Progenitor cell of endocrine pancreas (in vitro differentiated cells): ENCODE results near the gene CFTR. TPM values are rescaled to one million over a fixed set of nuclear protein-coding genes. Genes with fewer than 3 reads are reported as not detected.
A peak's percentile ranks its signal among the peaks of the same experiment; 100 is the strongest.
"Not testable (repeated sequence)": the region's sequence is repeated elsewhere in the genome, so short reads cannot be mapped to it uniquely, and the experiment has no call there.

ENCODE experiments used
- DNase-seq: peaks from one replicate; pipeline ENCODE4 v3.0.0; 2021; ENCODE audit warnings: low spot score; ENCODE audit not compliant: unreplicated experiment
- H3K27ac Mint-ChIP-seq: 2 replicates; pipeline ENCODE4 v1.8.0; 2021; ENCODE audit warnings: mild to moderate bottlenecking, moderate library complexity, mixed read lengths
- H3K27me3 Mint-ChIP-seq: 2 replicates; pipeline ENCODE4 v1.8.0; 2021; ENCODE audit warnings: mixed read lengths
- H3K36me3 Mint-ChIP-seq: 2 replicates; pipeline ENCODE4 v1.8.0; 2022; ENCODE audit warnings: mixed read lengths; ENCODE audit not compliant: insufficient read depth
- H3K4me1 Mint-ChIP-seq: 2 replicates; pipeline ENCODE4 v1.8.0; 2021; ENCODE audit warnings: low read depth, mixed read lengths
- H3K4me3 Mint-ChIP-seq: 2 replicates; pipeline ENCODE4 v1.8.0; 2021; ENCODE audit warnings: low read depth, mild to moderate bottlenecking, moderate library complexity, mixed read lengths
- H3K9me3 Mint-ChIP-seq: 2 replicates; pipeline ENCODE4 v1.8.0; 2021; ENCODE audit warnings: low read depth, mixed read lengths
- total RNA-seq: library from RNA; stranded (reverse); gene quantifications from 2 replicates; pipeline ENCODE4 v1.2.1, GENCODE V29; 2021
- TF ChIP-seq, protein P1 (sequence below): fragments of 200-600 bp; sonication (generic); IDR thresholded peaks from one replicate; pipeline ENCODE4 v1.5.0; 2021; ENCODE audit warnings: antibody characterized with exemption, mild to moderate bottlenecking; ENCODE audit not compliant: unreplicated experiment

The CFTR gene
- total RNA-seq, 1 donor from 2014 or later = 6.6 TPM

DNA sequence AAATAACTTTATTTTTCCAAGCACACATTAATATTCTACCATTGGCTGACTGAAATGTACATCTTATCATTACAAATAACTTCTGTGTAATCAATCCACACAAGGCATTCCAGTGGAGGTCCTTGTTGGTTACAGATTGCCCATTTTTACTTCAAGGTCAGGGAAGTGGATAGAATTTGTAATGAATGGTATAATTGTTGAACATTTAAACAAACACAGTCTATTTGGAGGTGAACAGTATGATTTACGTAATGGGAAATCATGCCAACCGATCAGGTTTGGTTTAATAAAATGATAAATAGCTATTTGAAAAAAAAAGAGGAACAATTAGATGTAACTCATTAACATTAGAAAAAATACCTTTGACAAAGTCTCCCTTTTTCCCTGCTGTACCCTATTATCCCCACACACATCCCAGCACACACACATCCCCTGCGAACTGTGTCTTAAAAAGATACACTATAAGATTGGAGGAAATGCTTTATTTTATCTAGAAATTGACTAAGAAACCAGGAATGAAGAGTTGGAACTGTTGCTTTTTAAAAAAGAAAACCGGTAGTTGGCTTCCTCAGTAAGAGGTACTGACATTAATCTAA lies 33.5 kb upstream of the CFTR start:
- no peak overlapping the region for H3K4me3 Mint-ChIP-seq
- peaks cover 2% of the 10 kb centered on the region for H3K4me1 Mint-ChIP-seq
- no peak overlapping the region for H3K27ac Mint-ChIP-seq
- H3K27me3 Mint-ChIP-seq = no peaks in the 10 kb centered on the region
- DNase-seq = no peak
- H3K36me3 Mint-ChIP-seq = no peaks in the 10 kb centered on the region
- TF ChIP-seq, protein P1, sequence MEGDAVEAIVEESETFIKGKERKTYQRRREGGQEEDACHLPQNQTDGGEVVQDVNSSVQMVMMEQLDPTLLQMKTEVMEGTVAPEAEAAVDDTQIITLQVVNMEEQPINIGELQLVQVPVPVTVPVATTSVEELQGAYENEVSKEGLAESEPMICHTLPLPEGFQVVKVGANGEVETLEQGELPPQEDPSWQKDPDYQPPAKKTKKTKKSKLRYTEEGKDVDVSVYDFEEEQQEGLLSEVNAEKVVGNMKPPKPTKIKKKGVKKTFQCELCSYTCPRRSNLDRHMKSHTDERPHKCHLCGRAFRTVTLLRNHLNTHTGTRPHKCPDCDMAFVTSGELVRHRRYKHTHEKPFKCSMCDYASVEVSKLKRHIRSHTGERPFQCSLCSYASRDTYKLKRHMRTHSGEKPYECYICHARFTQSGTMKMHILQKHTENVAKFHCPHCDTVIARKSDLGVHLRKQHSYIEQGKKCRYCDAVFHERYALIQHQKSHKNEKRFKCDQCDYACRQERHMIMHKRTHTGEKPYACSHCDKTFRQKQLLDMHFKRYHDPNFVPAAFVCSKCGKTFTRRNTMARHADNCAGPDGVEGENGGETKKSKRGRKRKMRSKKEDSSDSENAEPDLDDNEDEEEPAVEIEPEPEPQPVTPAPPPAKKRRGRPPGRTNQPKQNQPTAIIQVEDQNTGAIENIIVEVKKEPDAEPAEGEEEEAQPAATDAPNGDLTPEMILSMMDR = no peak
- peaks cover 7% of the 10 kb centered on the region for H3K9me3 Mint-ChIP-seq

DNA sequence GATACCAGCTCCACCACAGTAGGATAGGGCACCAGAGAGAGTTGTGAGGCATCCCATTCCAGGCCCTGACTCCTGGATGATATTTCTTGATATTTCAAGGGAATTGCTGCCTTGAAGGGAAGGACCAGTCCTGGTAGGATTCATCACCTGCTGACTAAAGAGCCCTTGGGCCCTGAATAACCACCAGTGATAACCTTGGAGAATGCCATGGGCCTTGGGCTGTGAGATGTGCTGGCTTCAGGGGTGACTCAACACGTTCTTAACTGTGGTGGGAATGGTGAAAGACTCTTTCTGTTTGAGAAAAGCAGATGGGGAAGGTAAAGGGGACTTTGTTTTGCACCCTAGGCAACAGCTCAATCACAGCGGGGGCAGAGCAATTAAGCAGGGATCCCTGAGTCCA lies 31.2 kb upstream of the CFTR start:
- H3K36me3 Mint-ChIP-seq = no peaks in the 10 kb centered on the region
- TF ChIP-seq, protein P1 = no peak
- H3K4me1 Mint-ChIP-seq = peaks cover 2% of the 10 kb centered on the region
- DNase-seq = no peak
- H3K9me3 Mint-ChIP-seq = peaks cover 10% of the 10 kb centered on the region
- H3K27me3 Mint-ChIP-seq = no peaks in the 10 kb centered on the region
- no peak overlapping the region for H3K4me3 Mint-ChIP-seq
- no peak overlapping the region for H3K27ac Mint-ChIP-seq

DNA sequence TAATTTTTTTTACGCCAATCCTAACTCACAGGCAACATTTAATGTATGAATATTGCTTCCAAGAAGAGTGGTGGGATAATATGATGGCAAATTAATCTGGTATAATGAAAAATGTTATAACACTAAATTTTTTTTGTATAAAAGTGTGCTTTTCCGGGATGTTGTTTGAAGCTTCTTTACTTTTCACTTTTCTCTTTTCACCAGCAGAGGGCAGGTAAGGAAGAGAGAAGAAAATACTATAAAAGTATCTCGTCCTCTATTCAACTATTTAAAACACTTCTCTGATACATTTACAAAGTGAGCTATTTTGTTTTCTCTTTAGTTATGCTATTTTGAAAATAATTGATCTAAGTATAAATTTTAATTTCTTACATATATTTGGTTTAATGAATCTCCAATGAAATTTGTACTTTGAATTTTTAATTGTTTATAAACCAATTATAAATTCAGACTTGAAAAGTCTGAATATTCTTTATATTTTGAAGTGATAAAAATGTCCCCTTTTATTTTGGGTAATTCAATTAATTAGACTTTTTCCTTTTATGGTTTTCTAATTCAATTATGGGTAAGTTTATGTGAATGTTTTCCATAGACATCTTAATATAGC lies 20.7 kb upstream of the CFTR start:
- Mint-ChIP-seq H3K36me3 (no peaks in the 10 kb centered on the region), H3K27me3 (no peaks in the 10 kb centered on the region), H3K27ac (no peak overlapping the region), H3K9me3 (peaks cover 8% of the 10 kb centered on the region), H3K4me1 (no peaks in the 10 kb centered on the region), H3K4me3 (no peak overlapping the region)
- TF ChIP-seq, protein P1 = peak; percentile 82
- no peak for DNase-seq

DNA sequence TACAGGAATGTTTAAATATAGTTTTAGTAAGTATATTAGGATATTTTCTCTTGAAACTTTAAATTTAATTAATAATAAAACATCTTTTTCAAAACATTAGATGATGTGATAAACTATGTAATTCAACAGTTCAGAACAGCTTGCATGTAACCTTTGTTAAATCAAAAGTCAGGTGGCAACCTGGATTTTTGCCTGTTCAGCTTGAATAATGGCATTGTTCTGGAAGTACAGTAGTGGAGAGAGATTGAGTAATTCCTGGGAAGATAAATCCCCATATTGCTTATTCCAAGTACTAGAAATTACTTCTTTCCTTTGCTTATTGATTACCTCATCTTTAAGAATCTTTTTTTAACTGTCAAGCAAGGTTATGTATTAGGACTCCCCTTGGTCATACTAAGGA lies 20.1 kb upstream of the CFTR start:
- TF ChIP-seq, protein P1 = no peak
- Mint-ChIP-seq H3K36me3 (no peaks in the 10 kb centered on the region), H3K4me3 (no peak overlapping the region)

DNA sequence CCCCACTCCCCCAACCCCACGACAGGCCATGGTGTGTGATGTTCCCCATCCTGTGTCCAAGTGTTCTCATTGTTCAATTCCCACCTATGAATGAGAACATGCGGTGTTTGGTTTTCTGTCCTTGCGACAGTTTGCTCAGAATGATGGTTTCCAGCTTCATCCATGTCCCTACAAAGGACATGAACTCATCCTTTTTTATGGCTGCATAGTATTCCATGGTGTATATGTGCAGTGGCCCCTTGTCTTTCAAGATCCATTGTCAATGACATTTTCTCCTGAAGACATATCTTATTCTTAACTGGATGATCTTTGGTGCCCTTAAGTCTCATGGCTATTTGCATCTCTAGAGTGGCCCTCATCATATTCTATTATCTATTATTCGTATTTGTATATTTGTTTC lies 19.0 kb upstream of the CFTR start:
- H3K9me3 Mint-ChIP-seq, H3K4me1 Mint-ChIP-seq, H3K36me3 Mint-ChIP-seq, H3K27ac Mint-ChIP-seq, H3K27me3 Mint-ChIP-seq, DNase-seq, H3K4me3 Mint-ChIP-seq: not testable (repeated sequence)

More for the DNA sequence above, 20.1 kb upstream of the CFTR start:
- no peak for DNase-seq
- no peaks in the 10 kb centered on the region for H3K4me1 Mint-ChIP-seq
- no peak overlapping the region for H3K27ac Mint-ChIP-seq
- peaks cover 8% of the 10 kb centered on the region for H3K9me3 Mint-ChIP-seq
- H3K27me3 Mint-ChIP-seq = no peaks in the 10 kb centered on the region

DNA sequence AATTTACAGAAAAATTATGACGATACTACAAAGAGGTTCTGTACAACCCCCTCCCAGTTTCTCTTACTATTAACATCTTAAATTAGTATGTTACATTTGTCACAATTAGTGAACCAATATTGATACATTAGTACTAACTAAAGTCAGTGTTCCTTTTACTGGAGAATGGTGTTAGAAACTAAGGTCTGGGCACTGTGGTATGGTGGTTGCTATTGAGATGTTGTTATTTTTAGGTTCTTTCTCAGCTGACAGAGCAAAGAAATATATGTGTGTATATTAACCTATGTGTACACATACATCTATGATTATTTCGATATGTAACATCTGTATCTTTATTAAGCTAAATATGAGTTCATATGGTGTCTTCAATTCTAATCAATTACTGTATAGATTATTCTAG lies 11.7 kb upstream of the CFTR start:
- Mint-ChIP-seq H3K36me3 (no peaks in the 10 kb centered on the region), H3K4me3 (no peak overlapping the region), H3K27me3 (peaks cover 3% of the 10 kb centered on the region), H3K27ac (no peak overlapping the region), H3K4me1 (no peaks in the 10 kb centered on the region), H3K9me3 (no peaks in the 10 kb centered on the region)
- no peak for DNase-seq
- TF ChIP-seq, protein P1 = no peak
